Neural cell (in vitro differentiated cells): ENCODE data around the gene RSPRY1. TPM values are rescaled to one million over a fixed set of nuclear protein-coding genes. Genes with fewer than 3 reads are reported as not detected.

Experiments
- H2AFZ ChIP-seq: fragments of 200-600, 300-800 bp; sonication (generic), shearing (Covaris generic); 2 replicates; pipeline ENCODE4 v1.6.0; 2014; ENCODE audit warnings: low read depth, mild to moderate bottlenecking, antibody characterized with exemption, low read length, moderate library complexity
- H3F3A ChIP-seq: fragments of 200-600 bp; shearing (Covaris generic); 2 replicates; pipeline ENCODE4 v1.6.1; 2016; ENCODE audit warnings: mild to moderate bottlenecking, moderate library complexity, mixed read lengths, antibody characterized with exemption, low read length; ENCODE audit not compliant: insufficient read depth, poor library complexity, severe bottlenecking
- H3K27ac ChIP-seq: fragments of 200-600, 300-800 bp; sonication (generic), shearing (Covaris generic); 2 replicates; pipeline ENCODE4 v1.5.1; 2014; ENCODE audit warnings: mild to moderate bottlenecking, low read length, moderate library complexity
- H3K27me3 ChIP-seq: fragments of 300-800, 200-600 bp; sonication (generic), shearing (Covaris generic); 2 replicates; pipeline ENCODE4 v1.6.0; 2014; ENCODE audit warnings: mild to moderate bottlenecking, low read depth, low read length, moderate library complexity; ENCODE audit not compliant: insufficient read depth
- H3K36me3 ChIP-seq: fragments of 300-800, 200-600 bp; sonication (generic), shearing (Covaris generic); 2 replicates; pipeline ENCODE4 v1.5.1; 2014; ENCODE audit warnings: mild to moderate bottlenecking, antibody characterized with exemption, low read length, moderate library complexity; ENCODE audit not compliant: insufficient read depth
- H3K4me2 ChIP-seq: fragments of 300-800, 200-600 bp; sonication (generic), shearing (Covaris generic); 2 replicates; pipeline ENCODE4 v1.6.0; 2014; ENCODE audit warnings: mild to moderate bottlenecking, low read length
- H3K4me3 ChIP-seq: fragments of 300-800, 200-600 bp; sonication (generic), shearing (Covaris generic); 2 replicates; pipeline ENCODE4 v1.5.1; 2014; ENCODE audit warnings: mild to moderate bottlenecking, low read length, moderate library complexity
- H3K79me2 ChIP-seq: fragments of 200-600 bp; shearing (Covaris generic); replicated peaks from 2 replicates; pipeline ENCODE4 v1.6.0; 2014; ENCODE audit warnings: mild to moderate bottlenecking, low read length, moderate library complexity; ENCODE audit not compliant: insufficient read depth
- H3K9ac ChIP-seq: fragments of 300-800, 200-600 bp; sonication (generic), shearing (Covaris generic); 2 replicates; pipeline ENCODE4 v1.6.1; 2016; ENCODE audit warnings: mild to moderate bottlenecking, low read length, mixed read lengths
- H3K9me2 ChIP-seq: fragments of 200-600 bp; shearing (Covaris generic); 2 replicates; pipeline ENCODE4 v1.6.1; 2016; ENCODE audit warnings: mild to moderate bottlenecking, low read length, mixed read lengths; ENCODE audit not compliant: insufficient read depth
- H3K9me3 ChIP-seq: fragments of 200-600, 300-800 bp; sonication (generic), shearing (Covaris generic); 2 replicates; pipeline ENCODE4 v1.6.1; 2016; ENCODE audit warnings: mild to moderate bottlenecking, mixed run types, low read length, moderate library complexity, mixed read lengths
- H4K20me1 ChIP-seq: fragments of 200-600 bp; shearing (Covaris generic); 2 replicates; pipeline ENCODE4 v1.6.1; 2016; ENCODE audit warnings: mild to moderate bottlenecking, mixed run types; ENCODE audit not compliant: insufficient read depth
- CTCF ChIP-seq: fragments of 450-650 bp; IDR thresholded peaks from 2 replicates; pipeline ENCODE4 v1.5.1; 2014; ENCODE audit warnings: antibody characterized with exemption, mild to moderate bottlenecking, moderate library complexity; ENCODE audit not compliant: poor library complexity, severe bottlenecking
- EP300 ChIP-seq: fragments of 450-650 bp; conservative IDR thresholded peaks from 2 replicates; pipeline ENCODE4 v1.6.1; 2014; ENCODE audit warnings: antibody characterized with exemption, mild to moderate bottlenecking, moderate library complexity; ENCODE audit not compliant: poor library complexity, severe bottlenecking
- EZH2 ChIP-seq: fragments of 200-600, 300-800 bp; shearing (Covaris generic), sonication (generic); IDR thresholded peaks from 2 replicates; pipeline ENCODE4 v1.6.1; 2014; ENCODE audit warnings: antibody characterized with exemption, low read length, borderline replicate concordance, mild to moderate bottlenecking; ENCODE audit not compliant: insufficient read depth, poor library complexity, severe bottlenecking
- MXI1 ChIP-seq: fragments of 450-650 bp; conservative IDR thresholded peaks from 2 replicates; pipeline ENCODE4 v1.6.1; 2014; ENCODE audit warnings: antibody characterized with exemption, mild to moderate bottlenecking; ENCODE audit not compliant: poor library complexity, severe bottlenecking
- POLR2AphosphoS5 ChIP-seq: IDR thresholded peaks from 2 replicates; pipeline ENCODE4 v1.6.1; 2012
- RAD21 ChIP-seq: fragments of 450-650 bp; conservative IDR thresholded peaks from 2 replicates; pipeline ENCODE4 v1.6.1; 2014; ENCODE audit warnings: antibody characterized with exemption, mild to moderate bottlenecking, moderate library complexity
- REST ChIP-seq: IDR thresholded peaks from 2 replicates; pipeline ENCODE4 v1.6.1; 2012; ENCODE audit warnings: borderline replicate concordance
- SMC3 ChIP-seq: fragments of 450-650 bp; conservative IDR thresholded peaks from 2 replicates; pipeline ENCODE4 v1.6.1; 2014; ENCODE audit warnings: antibody characterized with exemption, mild to moderate bottlenecking, moderate library complexity; ENCODE audit not compliant: poor library complexity
- TAF1 ChIP-seq: IDR thresholded peaks from 2 replicates; pipeline ENCODE4 v1.6.1; 2012; ENCODE audit warnings: low read depth
- polyA plus RNA-seq: library from polyadenylated mRNA; depleted of rRNA; stranded (reverse); fragments of >200 nt; gene quantifications from 2 replicates; pipeline ENCODE4 v1.2.3, GENCODE V29; 2014

The RSPRY1 gene
- polyA plus RNA-seq, 1 donor from 2014 or later = 62.0 TPM

- Histone ChIP-seq H3K79me2 (no peaks in the 10 kb centered on the region), H4K20me1 (no peaks in the 10 kb centered on the region), H3K4me3 (no peak overlapping the region), H3F3A (no peaks in the 10 kb centered on the region), H3K36me3 (peaks cover 24% of the 10 kb centered on the region), H3K4me2 (no peak overlapping the region), H2AFZ (no peak overlapping the region), H3K9me3 (no peaks in the 10 kb centered on the region), H3K27me3 (no peaks in the 10 kb centered on the region), H3K9ac (no peak overlapping the region), H3K27ac (no peak overlapping the region), H3K9me2 (no peaks in the 10 kb centered on the region)
- TF ChIP-seq POLR2AphosphoS5 = no peak
- TF ChIP-seq EP300 = no peak
- no peak for TF ChIP-seq REST
- TF ChIP-seq EZH2 = no peak
- no peak for TF ChIP-seq TAF1
- no peak for TF ChIP-seq SMC3
- TF ChIP-seq CTCF = no peak
- no peak for TF ChIP-seq MXI1
- no peak for TF ChIP-seq RAD21
Observed at GRCh38 chr16:57213462-57213861, 27.3 kb downstream of the RSPRY1 start.

GRCh38 chr16:57216968-57217367 is 30.8 kb downstream of the RSPRY1 start:
- no peaks in the 10 kb centered on the region for H3K9me3 ChIP-seq
- no peaks in the 10 kb centered on the region for H3F3A ChIP-seq
- H3K9me2 ChIP-seq = no peaks in the 10 kb centered on the region
- no peaks in the 10 kb centered on the region for H4K20me1 ChIP-seq
- H3K79me2 ChIP-seq = no peaks in the 10 kb centered on the region
- no peak overlapping the region for H3K4me3 ChIP-seq
- peaks cover 25% of the 10 kb centered on the region for H3K36me3 ChIP-seq
- H3K4me2 ChIP-seq = no peak overlapping the region
- no peak overlapping the region for H3K27ac ChIP-seq
- no peaks in the 10 kb centered on the region for H3K27me3 ChIP-seq
- TF ChIP-seq TAF1 (no peak), CTCF (no peak), SMC3 (no peak), POLR2AphosphoS5 (no peak), MXI1 (no peak), RAD21 (no peak), EZH2 (no peak), EP300 (no peak), REST (no peak)
- H2AFZ ChIP-seq = no peak overlapping the region
- no peak overlapping the region for H3K9ac ChIP-seq
